Uterus (tissue), 2 donors: ENCODE results near the gene RND2.

ENCODE experiments used
- CTCF ChIP-seq, 4 experiments: fragments of 200-600 bp in 2 of 4; fragments of 450-650 bp in 2 of 4; sonication (generic) in 2 of 4; IDR thresholded peaks; one replicate each; pipeline ENCODE4 v1.5.1; 2016 to 2019; ENCODE audit warnings: antibody characterized with exemption in 4 of 4, mild to moderate bottlenecking in 2 of 4, moderate library complexity in 1 of 4
- POLR2A ChIP-seq, 2 donors: fragments of 450-650 bp; IDR thresholded peaks; one replicate each; pipeline ENCODE4 v1.6.1; 2016; ENCODE audit warnings: antibody characterized with exemption in 2 of 2, mild to moderate bottlenecking in 1 of 2, moderate library complexity in 1 of 2

- TF ChIP-seq CTCF (IDR thresholded peaks at IDR 0.05): no peak
- TF ChIP-seq POLR2A (IDR thresholded peaks at IDR 0.05): no peak
These were observed 49.8 kb downstream of the RND2 start for GRCh38 chr17:43074869-43075268.
